Hindlimb muscle (tissue), 1 donor: Measurements from ENCODE around the gene TOB1. TPM values are rescaled to one million over a fixed set of nuclear protein-coding genes. Genes with fewer than 3 reads are reported as not detected.
A peak's percentile ranks its signal among the peaks of the same experiment; 100 is the strongest.

Experiments used
- DNase-seq: peaks from one replicate; pipeline ENCODE4 v3.0.0-alpha.2; 2013
- polyA plus RNA-seq: library from polyadenylated mRNA; unstranded; fragments of 120-200 nt; gene quantifications from one replicate; pipeline ENCODE4 v1.2.1, GENCODE V29; 2013; ENCODE audit not compliant: insufficient read length

TOB1 gene
- polyA plus RNA-seq, 1 donor, result 50.8 TPM

GRCh38 chr17:50844117-50844700 is 21.9 kb downstream of the TOB1 start:
- DNase-seq, result no peak

DNA sequence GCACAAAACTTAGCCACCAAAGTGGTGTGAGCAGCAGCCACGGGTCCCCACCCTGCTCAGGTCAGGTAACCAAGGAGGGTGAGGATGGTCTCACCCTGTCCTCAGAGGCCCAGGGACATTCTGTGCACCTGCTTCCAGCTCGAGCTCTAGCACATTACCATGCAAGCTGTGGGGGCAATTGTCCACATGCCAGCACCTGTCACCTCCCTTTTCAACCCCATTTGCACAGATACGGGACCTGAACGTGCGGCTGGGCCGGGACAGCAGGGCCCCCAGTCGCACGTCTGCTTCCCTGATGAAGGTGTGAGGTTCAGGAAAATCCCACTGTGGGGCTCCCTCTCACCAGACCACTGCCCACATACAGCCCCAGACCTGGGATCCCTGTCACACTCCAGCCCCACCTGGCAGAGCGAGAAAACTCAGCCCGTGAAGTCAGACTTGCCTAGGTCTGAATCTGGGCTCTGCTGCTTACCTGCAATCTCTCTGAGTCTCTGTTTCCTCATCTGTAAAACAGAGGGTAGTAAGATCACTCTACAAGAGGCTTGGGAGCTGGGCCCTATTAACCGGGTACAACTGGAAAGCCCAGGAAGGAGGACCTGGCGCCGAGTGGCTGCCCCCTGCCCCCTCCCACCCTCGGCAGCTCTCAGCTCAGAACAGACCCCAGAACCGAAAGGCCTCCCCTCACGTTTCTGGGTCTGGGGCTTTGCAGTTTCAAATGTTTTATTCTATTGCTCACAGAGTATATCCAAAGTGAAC is 22.8 kb downstream of the TOB1 start:
- no peak for DNase-seq

DNA sequence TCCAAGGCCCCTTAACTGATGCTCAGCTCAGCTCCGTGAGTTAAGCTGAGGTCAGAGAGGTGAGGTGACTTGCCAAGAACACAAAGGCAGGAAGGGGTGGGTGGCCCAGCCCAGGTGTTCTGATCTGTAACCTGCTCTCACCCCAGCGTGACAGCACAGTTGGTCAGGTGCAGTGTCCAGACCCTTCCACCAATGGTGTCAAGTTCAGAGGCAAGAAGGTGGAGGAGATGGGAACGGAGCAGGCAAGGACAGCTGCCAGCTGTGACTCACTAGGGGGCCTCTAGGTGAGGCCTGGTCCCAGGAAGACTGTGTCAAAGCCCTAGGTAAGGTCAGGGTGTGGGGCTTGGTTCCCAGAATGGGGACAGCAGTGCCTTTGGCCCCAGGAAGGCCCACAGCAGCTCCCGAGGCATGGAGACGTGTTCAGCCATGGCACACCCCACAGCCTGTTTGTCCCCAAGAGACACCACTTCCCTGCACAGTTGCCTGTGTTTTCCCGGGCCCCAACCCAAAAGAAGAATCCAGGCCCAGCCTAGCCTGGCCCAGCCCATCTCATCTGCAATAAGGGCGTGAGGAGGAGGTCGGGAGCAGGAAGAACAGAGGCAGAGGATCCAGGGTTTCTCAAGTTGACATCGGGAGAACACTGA is 23.5 kb downstream of the TOB1 start:
- no peak for DNase-seq

- DNase-seq, result peak; percentile 80
These were observed 24.2 kb downstream of the TOB1 start for GRCh38 chr17:50841949-50842354.

GRCh38 chr17:50841277-50841948 is 24.7 kb downstream of the TOB1 start:
- no peak for DNase-seq

GRCh38 chr17:50840311-50840851 is 25.8 kb downstream of the TOB1 start:
- no peak for DNase-seq

DNA sequence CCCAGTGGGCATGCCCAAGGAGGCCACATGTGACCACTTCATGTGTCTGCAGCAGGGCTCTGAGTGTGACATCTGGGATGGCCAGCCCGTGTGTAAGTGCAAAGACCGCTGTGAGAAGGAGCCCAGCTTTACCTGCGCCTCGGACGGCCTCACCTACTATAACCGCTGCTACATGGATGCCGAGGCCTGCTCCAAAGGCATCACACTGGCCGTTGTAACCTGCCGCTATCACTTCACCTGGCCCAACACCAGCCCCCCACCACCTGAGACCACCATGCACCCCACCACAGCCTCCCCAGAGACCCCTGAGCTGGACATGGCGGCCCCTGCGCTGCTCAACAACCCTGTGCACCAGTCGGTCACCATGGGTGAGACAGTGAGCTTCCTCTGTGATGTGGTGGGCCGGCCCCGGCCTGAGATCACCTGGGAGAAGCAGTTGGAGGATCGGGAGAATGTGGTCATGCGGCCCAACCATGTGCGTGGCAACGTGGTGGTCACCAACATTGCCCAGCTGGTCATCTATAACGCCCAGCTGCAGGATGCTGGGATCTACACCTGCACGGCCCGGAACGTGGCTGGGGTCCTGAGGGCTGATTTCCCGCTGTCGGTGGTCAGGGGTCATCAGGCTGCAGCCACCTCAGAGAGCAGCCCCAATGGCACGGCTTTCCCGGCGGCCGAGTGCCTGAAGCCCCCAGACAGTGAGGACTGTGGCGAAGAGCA is 26.4 kb downstream of the TOB1 start:
- no peak for DNase-seq

- DNase-seq, result no peak
These were observed 27.9 kb downstream of the TOB1 start for GRCh38 chr17:50837980-50838954.

GRCh38 chr17:50837286-50837979 is 28.7 kb downstream of the TOB1 start:
- no peak for DNase-seq

DNA sequence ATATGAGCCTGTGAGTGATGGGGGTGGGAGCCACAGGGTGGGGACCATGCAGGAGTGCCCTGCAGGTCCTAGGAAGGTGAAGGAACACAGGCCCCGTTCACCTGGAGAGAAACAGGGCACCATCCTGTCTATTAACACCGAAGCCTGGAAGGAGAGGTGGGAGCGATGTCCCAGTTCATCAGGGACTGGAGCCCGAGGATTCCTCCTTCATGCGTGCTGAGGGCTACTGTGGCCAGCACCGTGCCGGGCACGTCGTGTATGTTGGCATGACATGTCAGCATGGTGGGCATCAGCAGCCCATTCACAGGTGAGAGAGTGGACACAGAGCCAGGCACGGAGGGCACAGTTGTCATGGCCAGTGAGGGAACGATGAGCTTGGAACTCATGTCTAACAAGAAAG is 29.3 kb downstream of the TOB1 start:
- no peak for DNase-seq

- DNase-seq, result peak; percentile 31
These were observed 30.6 kb downstream of the TOB1 start, which contains the start of gene WFIKKN2 for GRCh38 chr17:50835301-50836234. Gene WFIKKN2, plus strand, starts transcription at chr17:50835586. Its CDS starts 352 bp downstream, at chr17:50835938.

- peak; percentile 39 for DNase-seq
These were observed 31.5 kb downstream of the TOB1 start for GRCh38 chr17:50834429-50835300.

DNA sequence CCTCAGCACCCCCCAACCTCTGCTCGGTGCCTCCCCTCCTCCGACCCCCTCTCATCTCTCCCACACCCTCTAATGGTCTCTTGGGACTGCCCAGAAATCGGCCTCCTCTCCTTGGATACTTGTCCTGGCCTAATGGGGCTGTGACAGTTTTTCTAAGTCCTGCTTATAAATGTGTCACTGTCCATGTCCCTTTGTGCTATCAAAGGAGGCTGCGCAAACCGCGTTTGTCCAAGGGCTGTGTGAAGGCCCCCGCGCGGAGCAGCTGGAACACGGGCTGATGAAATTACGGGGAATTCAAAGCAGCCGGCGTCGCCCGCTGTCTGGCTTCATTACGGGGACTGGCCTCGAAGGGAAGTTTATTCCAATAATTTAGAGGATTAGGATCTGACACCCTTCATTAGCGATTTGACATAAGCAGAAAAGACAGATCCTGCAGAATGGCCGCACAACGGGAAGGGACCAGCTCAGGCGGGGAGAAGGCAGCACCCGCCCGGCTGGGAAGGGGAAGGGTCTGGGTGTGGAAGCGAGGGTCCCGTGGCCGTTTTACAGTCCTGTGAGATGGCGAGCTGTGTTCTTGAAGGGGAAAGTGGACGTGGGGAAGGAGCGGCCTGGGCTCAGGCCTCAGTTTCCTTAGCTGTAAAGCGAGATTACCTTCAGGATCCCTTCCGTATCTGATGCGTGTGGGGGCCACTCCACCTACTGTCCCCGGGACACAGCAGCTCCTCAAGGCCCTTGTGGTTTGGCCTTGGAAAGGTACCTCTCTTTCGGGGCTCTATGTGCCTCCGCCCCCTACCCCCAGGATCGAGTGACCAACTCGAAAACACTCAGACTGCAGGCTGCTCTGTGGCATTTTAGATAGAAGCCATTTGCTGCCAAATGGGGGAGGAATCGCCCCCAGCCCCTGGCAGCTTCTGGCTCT is 32.4 kb downstream of the TOB1 start:
- DNase-seq, result no peak

DNA sequence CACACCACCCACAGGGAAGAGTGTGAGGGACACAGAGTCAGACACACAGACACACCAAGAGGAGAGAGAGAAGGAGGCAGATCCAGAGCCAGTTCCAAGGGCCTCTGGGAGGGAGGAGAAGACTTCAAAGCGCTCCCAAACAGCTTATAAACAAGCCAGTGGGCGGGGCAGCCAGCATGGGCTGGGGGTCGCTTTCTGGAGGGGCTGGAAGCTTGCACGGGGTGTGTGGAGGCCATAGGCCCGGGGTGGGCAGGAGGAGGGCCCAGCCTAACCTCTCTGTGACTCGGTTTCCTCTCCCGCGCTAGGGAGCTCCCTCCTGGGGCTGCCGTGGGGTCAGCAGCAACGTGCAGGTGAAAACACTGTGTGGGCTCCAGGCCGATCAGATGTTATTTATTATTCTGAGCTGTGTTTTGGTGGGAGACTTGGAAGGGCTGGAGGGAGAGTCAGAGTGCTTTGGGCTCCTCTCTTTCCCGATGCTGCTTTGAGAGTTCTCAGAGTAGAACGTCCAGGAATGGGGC is 33.2 kb downstream of the TOB1 start:
- peak; percentile 33 for DNase-seq

DNA sequence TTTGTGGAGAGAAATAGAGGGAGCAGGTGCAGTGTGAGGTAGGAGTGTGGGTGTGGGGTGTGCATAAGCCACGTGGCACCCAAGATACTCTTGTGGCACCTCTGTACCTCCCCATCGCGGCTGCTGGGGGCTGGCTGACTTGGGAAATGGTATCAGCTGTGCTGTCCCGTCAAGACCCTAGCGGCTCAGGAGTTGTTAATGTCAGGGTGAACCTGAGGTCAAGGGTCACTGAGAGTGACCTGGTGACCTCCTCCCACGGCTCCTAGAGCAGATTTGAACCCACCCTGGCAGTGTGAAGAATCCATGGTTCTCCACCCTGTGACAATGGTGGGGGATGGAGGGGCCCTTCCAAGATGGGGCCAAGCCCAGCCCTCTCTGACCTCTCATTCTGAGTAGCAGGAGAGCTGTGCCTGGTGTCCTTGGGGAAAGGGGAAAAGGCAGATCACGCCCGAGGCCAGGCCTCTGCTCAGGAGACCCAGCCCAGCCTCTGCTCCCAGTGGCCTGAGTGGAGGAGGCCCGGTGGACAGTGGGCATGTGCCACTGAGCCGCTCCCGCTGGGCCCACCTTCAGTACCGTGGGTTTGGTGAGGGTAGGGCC is 33.8 kb downstream of the TOB1 start:
- DNase-seq, result no peak

DNA sequence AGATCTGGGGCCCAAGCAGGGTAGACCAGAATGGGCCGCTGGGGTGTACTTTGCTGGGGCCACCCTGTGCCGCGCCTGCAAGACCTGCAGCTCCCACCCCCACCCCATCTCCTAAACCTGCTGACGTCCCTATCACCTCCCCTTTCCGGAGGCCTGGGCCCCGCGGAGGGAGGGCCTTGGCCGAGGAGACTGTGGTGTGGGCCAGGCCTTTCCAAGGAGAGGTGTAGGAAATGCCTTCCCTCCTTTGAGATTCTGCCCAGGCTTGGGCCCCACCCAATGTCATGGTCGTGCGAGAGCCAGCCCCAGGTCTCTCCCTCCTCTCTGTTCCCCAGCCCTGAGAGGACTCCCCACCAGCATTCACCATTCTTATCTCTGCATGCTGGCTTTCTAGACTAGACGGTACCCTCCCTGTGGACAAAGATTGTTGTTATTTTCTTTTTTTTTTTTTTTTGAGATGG is 34.7 kb downstream of the TOB1 start:
- peak; percentile 74 for DNase-seq
